Heart right ventricle (tissue), 16 donors: ENCODE measurements around the gene PTGIR. TPM values are rescaled to one million over a fixed set of nuclear protein-coding genes. Genes with fewer than 3 reads are reported as not detected.

ENCODE experiments used
- ATAC-seq, 8 donors: fragments of 200-7000 bp; cut with Tn5 transposase; one replicate each; pipeline ENCODE4 v1.9.1; 2020; ENCODE audit warnings: mild to moderate bottlenecking in 8 of 8, moderate library complexity in 8 of 8, moderate number of reproducible peaks in 1 of 8
- DNase-seq, 2 donors: peaks; one replicate each; pipeline ENCODE4 v3.0.0-alpha.2; 2020
- H3K27ac ChIP-seq, 10 donors: fragments of 200-600 bp; sonication (generic) in 2 of 10; one replicate each; pipeline versions ENCODE4 v1.5.0 to v1.8.0; 2020 to 2022; ENCODE audit warnings: mild to moderate bottlenecking in 3 of 10
- H3K27me3 ChIP-seq, 7 donors: fragments of 200-600 bp; one replicate each; pipeline ENCODE4 v1.8.0; 2021 to 2022; ENCODE audit warnings: mild to moderate bottlenecking in 2 of 7
- H3K36me3 ChIP-seq, 9 donors: fragments of 200-600 bp; sonication (generic) in 1 of 9; one replicate each; pipeline versions ENCODE4 v1.5.0 to v1.8.0; 2020 to 2022; ENCODE audit warnings: mild to moderate bottlenecking in 2 of 9
- H3K4me1 ChIP-seq, 9 donors: fragments of 200-600 bp; sonication (generic) in 1 of 9; one replicate each; pipeline versions ENCODE4 v1.5.0 to v1.8.0; 2020 to 2022; ENCODE audit warnings: mild to moderate bottlenecking in 4 of 9
- H3K4me3 ChIP-seq, 10 donors: fragments of 200-600 bp; sonication (generic) in 2 of 10; one replicate each; pipeline versions ENCODE4 v1.5.0 to v1.8.0; 2020 to 2022; ENCODE audit warnings: mild to moderate bottlenecking in 7 of 10, moderate library complexity in 2 of 10
- H3K9me3 ChIP-seq, 11 donors: fragments of 200-600 bp in 10 of 11; sonication (generic) in 2 of 11; one replicate each; pipeline versions ENCODE4 v1.5.0 to v1.8.0; 2013 to 2022; ENCODE audit warnings: mild to moderate bottlenecking in 2 of 11, control low read depth in 1 of 11, moderate library complexity in 1 of 11
- WGBS, 2 donors: extraction: QIAGEN DNeasy Blood & Tissue Kit; methylation state at CpG; one replicate each; pipeline ENCODE4 v1.1.7; 2013; ENCODE audit warnings: inconsistent platforms in 1 of 2; 5-methylcytosine and 5-hydroxymethylcytosine counted together
- intact Hi-C, 10 donors: fragments of 100-400 bp; cut with DNase I; formaldehyde crosslinking; loops; one replicate each; pipeline versions ENCODE4 v1.11.1 to v1.14.2; 2022
- polyA plus RNA-seq, 2 donors: library from polyadenylated mRNA; stranded (reverse); fragments of 200-250 nt; gene quantifications; one replicate each; pipeline ENCODE4 v1.2.3, GENCODE V29; 2013
- total RNA-seq, 10 donors: library from RNA; stranded (reverse); fragmentation: NEBNext Ultra II Directional in 3 of 10; extraction: Animal tissue kit (Norgen Biotek cat#: 25700) in 3 of 10; gene quantifications; one replicate each; pipeline versions ENCODE4 v1.2.1 to v1.2.4, GENCODE V29; 2021 to 2023
- TF ChIP-seq, protein P1 (sequence below), 9 donors: fragments of 200-600 bp; sonication (generic) in 2 of 9; IDR thresholded peaks; one replicate each; pipeline versions ENCODE4 v1.5.0 to v1.8.0; 2021 to 2022; ENCODE audit warnings: antibody characterized with exemption in 9 of 9, mild to moderate bottlenecking in 5 of 9, moderate library complexity in 1 of 9
- donor health status: Arrhythmogenic right ventricular cardiomyopathy.
- donor health status: ischemic (EF 13 %, LVEDD 7.1; RV severe dilation, severe dysfunction).
- donor health status: healthy with polysubstance abuse.
- donor health status: DM: no; HTN: yes; CAD: no.
- donor health status: DM: no; HTN: no; CAD: no.
- donor health status: ischemic (EF 25% LVEDD 6.9; RV normal size, moderate dysfunction).
- donor health status: ischemic (EF 25% LVEDD 5.7; RV mildly dilated, moderate dysfunction).
- donor health status: healthy.
- donor health status: DM: yes; HTN: yes; CAD: no.
- donor health status: Ischemic cardiomyopathy.
- donor health status: ischemic (EF 35%, LVEDD 5.7; RV mildly dilated, moderate dysfunction).
- donor health status: nonischemic (EF 11% LVEDD 7.7; RV severe dilation, severe dysfunction).
- donor health status: DM: yes; HTN: yes; CAD: no.
- donor health status: PGD.
- donor health status: ischemic (EF 29% LVEDD 5.4; RV normal size, mild dysfunction).
- donor health status: nonischemic (EF 23%, LVEDD 6.1; RV moderate dilation, normal function).

PTGIR gene
- total and polyA plus RNA-seq, 12 donors: 1.4 to 13.7 (median 3.4) TPM

DNA sequence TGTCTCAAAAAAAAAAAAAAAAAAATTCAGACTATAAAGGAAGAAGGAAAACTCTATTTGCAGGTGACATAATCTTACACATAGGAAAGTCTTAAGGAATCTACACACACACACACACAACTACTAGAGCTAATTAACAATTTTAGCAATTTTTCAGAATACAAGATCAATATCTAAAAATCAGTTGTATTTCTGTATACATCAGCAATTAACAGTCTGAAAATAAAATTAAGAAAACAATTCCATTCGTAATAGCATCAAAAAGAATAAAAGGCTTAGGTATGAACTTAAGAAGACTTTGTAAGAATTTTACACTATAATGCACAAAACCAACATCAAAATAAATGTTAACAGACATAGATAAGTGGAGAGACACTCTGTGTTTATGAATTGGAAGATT is 39.4 kb downstream of the PTGIR start:
- 94 to 97% methylated on average over 1 of the region's 1 CpG for WGBS, 2 donors
- intact Hi-C loops: no loop called here
- Histone ChIP-seq H3K27me3 (no peaks in the 10 kb centered on the region), H3K9me3 (peaks cover 0 to 11% (median 0%) of the 10 kb centered on the region in 11 donors), H3K4me1 (peaks cover 0 to 6% (median 0%) of the 10 kb centered on the region in 9 donors), H3K4me3 (no peak overlapping the region), H3K27ac (no peak overlapping the region), H3K36me3 (no peaks in the 10 kb centered on the region)
- ATAC-seq (no peak), DNase-seq (no peak)
- TF ChIP-seq, protein P1, sequence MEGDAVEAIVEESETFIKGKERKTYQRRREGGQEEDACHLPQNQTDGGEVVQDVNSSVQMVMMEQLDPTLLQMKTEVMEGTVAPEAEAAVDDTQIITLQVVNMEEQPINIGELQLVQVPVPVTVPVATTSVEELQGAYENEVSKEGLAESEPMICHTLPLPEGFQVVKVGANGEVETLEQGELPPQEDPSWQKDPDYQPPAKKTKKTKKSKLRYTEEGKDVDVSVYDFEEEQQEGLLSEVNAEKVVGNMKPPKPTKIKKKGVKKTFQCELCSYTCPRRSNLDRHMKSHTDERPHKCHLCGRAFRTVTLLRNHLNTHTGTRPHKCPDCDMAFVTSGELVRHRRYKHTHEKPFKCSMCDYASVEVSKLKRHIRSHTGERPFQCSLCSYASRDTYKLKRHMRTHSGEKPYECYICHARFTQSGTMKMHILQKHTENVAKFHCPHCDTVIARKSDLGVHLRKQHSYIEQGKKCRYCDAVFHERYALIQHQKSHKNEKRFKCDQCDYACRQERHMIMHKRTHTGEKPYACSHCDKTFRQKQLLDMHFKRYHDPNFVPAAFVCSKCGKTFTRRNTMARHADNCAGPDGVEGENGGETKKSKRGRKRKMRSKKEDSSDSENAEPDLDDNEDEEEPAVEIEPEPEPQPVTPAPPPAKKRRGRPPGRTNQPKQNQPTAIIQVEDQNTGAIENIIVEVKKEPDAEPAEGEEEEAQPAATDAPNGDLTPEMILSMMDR (IDR thresholded peaks at IDR 0.05): no peak

DNA sequence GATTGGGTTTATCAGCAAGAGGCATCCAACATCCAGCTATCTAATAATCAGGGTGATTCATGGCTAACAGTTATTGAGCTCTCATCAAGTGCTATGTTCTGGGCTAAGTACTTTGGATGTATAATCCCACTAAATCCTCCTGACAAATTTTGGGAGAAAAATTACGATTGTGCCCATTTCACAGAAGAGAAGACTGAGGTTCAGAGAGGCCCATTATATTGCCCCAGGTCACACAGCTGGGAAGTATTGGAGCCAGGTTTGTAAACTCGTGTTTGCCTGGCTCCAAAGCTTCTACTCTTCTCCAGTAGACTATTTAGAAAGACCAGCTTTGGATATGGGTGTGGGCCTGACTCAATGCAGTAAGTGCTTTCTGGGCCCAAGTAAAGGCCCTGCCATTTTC is 44.6 kb downstream of the PTGIR start:
- H3K27ac ChIP-seq: no peak overlapping the region
- 84 to 88% methylated on average over 2 of the region's 2 CpGs for WGBS, 2 donors
- H3K36me3 ChIP-seq: no peaks in the 10 kb centered on the region
- H3K9me3 ChIP-seq: peaks cover 0 to 11% (median 0%) of the 10 kb centered on the region in 11 donors
- intact Hi-C loops: no loop called here
- DNase-seq (no peak), ATAC-seq (no peak)
- no peak overlapping the region for H3K4me3 ChIP-seq
- TF ChIP-seq, protein P1 (IDR thresholded peaks at IDR 0.05): no peak
- no peaks in the 10 kb centered on the region for H3K27me3 ChIP-seq
- peaks cover 0 to 5% (median 0%) of the 10 kb centered on the region in 9 donors for H3K4me1 ChIP-seq

GRCh38 chr19:46579361-46579879 is 45.5 kb downstream of the PTGIR start:
- intact Hi-C loops: no loop called here
- 24 to 40% methylated on average over 8 of the region's 8 CpGs for WGBS, 2 donors
- H3K4me3 ChIP-seq: no peak overlapping the region
- DNase-seq (no peak), ATAC-seq (no peak)
- no peaks in the 10 kb centered on the region for H3K36me3 ChIP-seq
- peaks cover 0 to 11% (median 0%) of the 10 kb centered on the region in 11 donors for H3K9me3 ChIP-seq
- no peaks in the 10 kb centered on the region for H3K27me3 ChIP-seq
- peaks cover 0 to 5% (median 0%) of the 10 kb centered on the region in 9 donors for H3K4me1 ChIP-seq
- TF ChIP-seq, protein P1 (IDR thresholded peaks at IDR 0.05): peak in 1 of 9 donors; percentile 45
- no peak overlapping the region for H3K27ac ChIP-seq

DNA sequence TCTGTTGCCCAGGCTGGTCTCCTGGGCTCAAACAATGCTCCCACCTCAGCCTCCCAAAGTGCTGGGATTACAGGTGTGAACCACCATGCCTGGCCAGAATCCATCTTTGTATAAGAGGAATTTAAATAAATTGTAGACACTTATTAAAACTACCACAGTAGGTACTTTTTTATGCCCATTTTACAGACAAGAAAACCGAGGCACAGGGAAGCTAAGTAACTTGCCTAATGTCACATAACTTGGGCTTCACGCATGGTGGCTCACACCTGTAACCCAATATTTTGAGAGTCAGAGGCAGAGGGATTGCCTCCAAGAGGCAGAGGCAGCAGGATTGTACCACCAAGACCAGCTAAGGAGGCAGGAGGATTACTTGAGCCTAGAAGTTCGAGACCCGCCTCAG is 46.4 kb downstream of the PTGIR start:
- no peak overlapping the region for H3K4me3 ChIP-seq
- no peak for DNase-seq
- H3K27ac ChIP-seq: no peak overlapping the region
- TF ChIP-seq, protein P1 (IDR thresholded peaks at IDR 0.05): no peak
- H3K27me3 ChIP-seq: no peaks in the 10 kb centered on the region
- ATAC-seq: no peak
- peaks cover 0 to 5% (median 0%) of the 10 kb centered on the region in 9 donors for H3K4me1 ChIP-seq
- 94 to 96% methylated on average over 4 of the region's 4 CpGs for WGBS, 2 donors
- peaks cover 0 to 11% (median 0%) of the 10 kb centered on the region in 11 donors for H3K9me3 ChIP-seq
- intact Hi-C loops: no loop called here
- H3K36me3 ChIP-seq: no peaks in the 10 kb centered on the region
